Frontal cortex (tissue), 4 donors: ENCODE measurements around the gene ABLIM2. TPM values are rescaled to one million over a fixed set of nuclear protein-coding genes. Genes with fewer than 3 reads are reported as not detected.

ENCODE experiments used
- DNase-seq, 2 donors: peaks; one replicate each; pipeline ENCODE4 v3.0.0; 2012; ENCODE audit warnings: low spot score in 2 of 2
- FAIRE-seq: peaks from 2 replicates; lab custom pipeline; 2012; peaks lifted over from hg19 to GRCh38; lab: Jason Lieb, UNC
- total RNA-seq: library from RNA; depleted of rRNA; stranded (reverse); fragments of >200 nt; gene quantifications from one replicate; pipeline ENCODE4 v1.2.3, GENCODE V29; 2014
- donor health status: control.
- donor health status: control.
- donor health status: control.

Gene ABLIM2
- total RNA-seq, 1 donor from 2014 or later, result 9.4 TPM

GRCh38 chr4:8019396-8020365 is 138.9 kb downstream of the ABLIM2 start:
- no peak for FAIRE-seq
- DNase-seq, result peak in 1 of 2 donors; percentile 44

GRCh38 chr4:8016527-8016926 is 142.1 kb downstream of the ABLIM2 start:
- FAIRE-seq, result no peak

GRCh38 chr4:8015512-8015911 is 143.1 kb downstream of the ABLIM2 start:
- DNase-seq (peak; percentile 38 to 67), FAIRE-seq (peak; percentile 71)

More at GRCh38 chr4:8016527-8016926, 142.1 kb downstream of the ABLIM2 start:
- DNase-seq, result no peak

- DNase-seq, result no peak
- FAIRE-seq, result no peak
These were observed 144.5 kb downstream of the ABLIM2 start for GRCh38 chr4:8013976-8014726.

GRCh38 chr4:8012517-8012916 is 146.1 kb downstream of the ABLIM2 start:
- FAIRE-seq, result no peak
- no peak for DNase-seq

- peak; percentile 64 to 76 for DNase-seq
- no peak for FAIRE-seq
These were observed 148.0 kb downstream of the ABLIM2 start for GRCh38 chr4:8010618-8011017.

- no peak for DNase-seq
- no peak for FAIRE-seq
These were observed 148.7 kb downstream of the ABLIM2 start for GRCh38 chr4:8009710-8010511.

- FAIRE-seq (no peak), DNase-seq (no peak)
These were observed 149.5 kb downstream of the ABLIM2 start for GRCh38 chr4:8009097-8009496.

GRCh38 chr4:8008391-8008790 is 150.2 kb downstream of the ABLIM2 start:
- no peak for DNase-seq
- FAIRE-seq, result no peak

GRCh38 chr4:8007581-8007980 is 151.0 kb downstream of the ABLIM2 start:
- DNase-seq (no peak), FAIRE-seq (no peak)

- no peak for DNase-seq
- FAIRE-seq, result no peak
These were observed 152.1 kb downstream of the ABLIM2 start for GRCh38 chr4:8006471-8006870.

GRCh38 chr4:8005814-8006215 is 152.8 kb downstream of the ABLIM2 start:
- no peak for DNase-seq
- no peak for FAIRE-seq

GRCh38 chr4:8005033-8005808 is 153.4 kb downstream of the ABLIM2 start:
- FAIRE-seq, result no peak
- no peak for DNase-seq

- DNase-seq, result no peak
- no peak for FAIRE-seq
These were observed 154.5 kb downstream of the ABLIM2 start for GRCh38 chr4:8004066-8004465.

GRCh38 chr4:8002525-8003309 is 155.9 kb downstream of the ABLIM2 start:
- FAIRE-seq (no peak), DNase-seq (no peak)

GRCh38 chr4:8001564-8002355 is 156.9 kb downstream of the ABLIM2 start:
- no peak for DNase-seq
- FAIRE-seq, result no peak

- no peak for DNase-seq
- no peak for FAIRE-seq
These were observed 157.7 kb downstream of the ABLIM2 start for GRCh38 chr4:8000721-8001491.
